ENCODE measurements around the gene MYH16. TPM values are rescaled to one million over a fixed set of nuclear protein-coding genes. Genes with fewer than 3 reads are reported as not detected.

The MYH16 gene
- total and polyA plus RNA-seq, 2 experiments from 2014 or later = not detected

DNA sequence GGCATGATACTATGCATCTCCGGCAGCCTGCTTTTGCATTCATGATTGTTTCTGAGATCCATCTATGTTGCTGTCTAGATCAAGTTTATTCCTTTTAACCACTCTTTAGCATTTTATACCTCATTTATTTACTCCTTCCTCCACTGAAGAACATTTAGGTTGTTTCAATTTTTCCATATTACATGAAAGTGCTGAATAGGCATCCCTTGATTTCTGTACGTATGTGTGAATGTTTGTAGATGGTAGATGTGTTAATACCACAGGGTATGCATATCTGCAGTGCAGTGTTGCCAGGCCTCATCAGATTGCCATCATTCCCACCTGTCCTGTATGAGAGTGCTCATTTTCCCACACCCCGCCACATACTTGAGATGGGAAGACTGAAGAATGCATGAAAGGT, 67.0 kb downstream of the MYH16 start:
- TF ChIP-seq ZNF331 (CRISPR knock-in tag; IDR thresholded peaks at IDR 0.05; ENCODE audit: low read depth) (no peak), CTCF (conservative IDR thresholded peaks at IDR 0.05; ENCODE audit: low read depth in 2 of 2) (no peak), CREB1 (CRISPR knock-in tag; IDR thresholded peaks at IDR 0.05; ENCODE audit: low read depth) (no peak), STAT1 (IDR thresholded peaks at IDR 0.05; ENCODE audit: unreplicated experiment) (no peak), ZNF114 (CRISPR knock-in tag; IDR thresholded peaks at IDR 0.05) (no peak), JUNB (IDR thresholded peaks at IDR 0.05; ENCODE audit: unreplicated experiment) (no peak)
- H3K4me3 Mint-ChIP-seq = no peak overlapping the region
- H3K27me3 Mint-ChIP-seq (ENCODE audit: insufficient read depth, low read depth, poor library complexity) = peaks cover 2% of the 10 kb centered on the region
- no peak for DNase-seq (ENCODE audit: low spot score)
- no peaks in the 10 kb centered on the region for H3K4me1 Mint-ChIP-seq
- Histone ChIP-seq H3K27me3 (ENCODE audit: insufficient read depth) (no peaks in the 10 kb centered on the region), H3K36me3 (ENCODE audit: insufficient read depth) (peaks cover 35% of the 10 kb centered on the region; the same call in 1 of the 2 replicates), H3K27ac (ENCODE audit: low read depth) (no peak overlapping the region), H2AFZ (no peak overlapping the region), H3K4me1 (ENCODE audit: insufficient read depth) (no peaks in the 10 kb centered on the region), H3K4me3 (no peak overlapping the region), H3F3A (replicated peaks; ENCODE audit: low read depth) (no peaks in the 10 kb centered on the region), H3K79me2 (replicated peaks; ENCODE audit: insufficient read depth) (no peaks in the 10 kb centered on the region), H3K9me2 (ENCODE audit: insufficient read depth) (no peaks in the 10 kb centered on the region), H4K20me1 (replicated peaks; ENCODE audit: insufficient read depth) (no peaks in the 10 kb centered on the region; the same call in none of the 2 replicates), H3K4me2 (no peak overlapping the region)
- no peak for ATAC-seq
- no peak overlapping the region for H3K27ac Mint-ChIP-seq
- no peaks in the 10 kb centered on the region for H3K9me3 Mint-ChIP-seq
- peaks cover 48% of the 10 kb centered on the region for H3K36me3 Mint-ChIP-seq (ENCODE audit: low read depth)

DNA sequence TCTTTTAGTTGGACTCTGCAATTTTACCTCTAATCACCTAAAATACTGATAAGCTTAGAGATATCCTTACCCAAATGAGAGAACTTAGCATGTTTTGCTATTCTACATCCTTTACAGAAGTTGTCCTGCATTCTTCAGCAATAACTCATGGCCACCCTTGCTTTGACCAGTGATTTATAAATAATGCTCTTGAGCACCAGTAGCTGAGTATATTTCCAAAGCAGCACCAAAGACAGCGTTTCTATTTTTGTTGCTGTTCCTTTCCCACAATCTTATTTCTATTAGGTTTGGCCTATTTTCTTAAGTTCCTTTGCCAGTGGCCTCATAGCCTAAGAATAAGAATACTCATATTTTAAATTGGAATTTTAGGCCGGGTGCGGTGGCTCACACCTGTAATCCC, 68.0 kb downstream of the MYH16 start:
- ATAC-seq (no peak), DNase-seq (ENCODE audit: low spot score) (no peak)
- Histone ChIP-seq H3K4me1 (ENCODE audit: insufficient read depth) (no peaks in the 10 kb centered on the region), H3K4me3 (no peak overlapping the region), H3K79me2 (replicated peaks; ENCODE audit: insufficient read depth) (no peaks in the 10 kb centered on the region), H3F3A (replicated peaks; ENCODE audit: low read depth) (no peaks in the 10 kb centered on the region), H3K9me2 (ENCODE audit: insufficient read depth) (no peaks in the 10 kb centered on the region), H3K4me2 (no peak overlapping the region), H4K20me1 (replicated peaks; ENCODE audit: insufficient read depth) (no peaks in the 10 kb centered on the region; the same call in 1 of the 2 replicates), H2AFZ (no peak overlapping the region), H3K36me3 (ENCODE audit: insufficient read depth) (peaks cover 35% of the 10 kb centered on the region; the same call in 1 of the 2 replicates), H3K27ac (ENCODE audit: low read depth) (no peak overlapping the region), H3K27me3 (ENCODE audit: insufficient read depth) (no peaks in the 10 kb centered on the region)
- H3K27me3 Mint-ChIP-seq (ENCODE audit: insufficient read depth, low read depth, poor library complexity) = peaks cover 2% of the 10 kb centered on the region
- no peak overlapping the region for H3K4me3 Mint-ChIP-seq
- peaks cover 43% of the 10 kb centered on the region; the same call in 2 of the 3 replicates for H3K36me3 Mint-ChIP-seq (ENCODE audit: low read depth)
- no peaks in the 10 kb centered on the region for H3K9me3 Mint-ChIP-seq
- no peak overlapping the region for H3K27ac Mint-ChIP-seq
- H3K4me1 Mint-ChIP-seq = no peaks in the 10 kb centered on the region
- TF ChIP-seq STAT1 (IDR thresholded peaks at IDR 0.05; ENCODE audit: unreplicated experiment) (no peak), CTCF (conservative IDR thresholded peaks at IDR 0.05; ENCODE audit: low read depth in 2 of 2) (no peak), CREB1 (CRISPR knock-in tag; IDR thresholded peaks at IDR 0.05; ENCODE audit: low read depth) (no peak), ETS1 (IDR thresholded peaks at IDR 0.05) (no peak), EZH2phosphoT487 (IDR thresholded peaks at IDR 0.05; ENCODE audit: unreplicated experiment) (no peak)
- TF ChIP-seq, protein P1, sequence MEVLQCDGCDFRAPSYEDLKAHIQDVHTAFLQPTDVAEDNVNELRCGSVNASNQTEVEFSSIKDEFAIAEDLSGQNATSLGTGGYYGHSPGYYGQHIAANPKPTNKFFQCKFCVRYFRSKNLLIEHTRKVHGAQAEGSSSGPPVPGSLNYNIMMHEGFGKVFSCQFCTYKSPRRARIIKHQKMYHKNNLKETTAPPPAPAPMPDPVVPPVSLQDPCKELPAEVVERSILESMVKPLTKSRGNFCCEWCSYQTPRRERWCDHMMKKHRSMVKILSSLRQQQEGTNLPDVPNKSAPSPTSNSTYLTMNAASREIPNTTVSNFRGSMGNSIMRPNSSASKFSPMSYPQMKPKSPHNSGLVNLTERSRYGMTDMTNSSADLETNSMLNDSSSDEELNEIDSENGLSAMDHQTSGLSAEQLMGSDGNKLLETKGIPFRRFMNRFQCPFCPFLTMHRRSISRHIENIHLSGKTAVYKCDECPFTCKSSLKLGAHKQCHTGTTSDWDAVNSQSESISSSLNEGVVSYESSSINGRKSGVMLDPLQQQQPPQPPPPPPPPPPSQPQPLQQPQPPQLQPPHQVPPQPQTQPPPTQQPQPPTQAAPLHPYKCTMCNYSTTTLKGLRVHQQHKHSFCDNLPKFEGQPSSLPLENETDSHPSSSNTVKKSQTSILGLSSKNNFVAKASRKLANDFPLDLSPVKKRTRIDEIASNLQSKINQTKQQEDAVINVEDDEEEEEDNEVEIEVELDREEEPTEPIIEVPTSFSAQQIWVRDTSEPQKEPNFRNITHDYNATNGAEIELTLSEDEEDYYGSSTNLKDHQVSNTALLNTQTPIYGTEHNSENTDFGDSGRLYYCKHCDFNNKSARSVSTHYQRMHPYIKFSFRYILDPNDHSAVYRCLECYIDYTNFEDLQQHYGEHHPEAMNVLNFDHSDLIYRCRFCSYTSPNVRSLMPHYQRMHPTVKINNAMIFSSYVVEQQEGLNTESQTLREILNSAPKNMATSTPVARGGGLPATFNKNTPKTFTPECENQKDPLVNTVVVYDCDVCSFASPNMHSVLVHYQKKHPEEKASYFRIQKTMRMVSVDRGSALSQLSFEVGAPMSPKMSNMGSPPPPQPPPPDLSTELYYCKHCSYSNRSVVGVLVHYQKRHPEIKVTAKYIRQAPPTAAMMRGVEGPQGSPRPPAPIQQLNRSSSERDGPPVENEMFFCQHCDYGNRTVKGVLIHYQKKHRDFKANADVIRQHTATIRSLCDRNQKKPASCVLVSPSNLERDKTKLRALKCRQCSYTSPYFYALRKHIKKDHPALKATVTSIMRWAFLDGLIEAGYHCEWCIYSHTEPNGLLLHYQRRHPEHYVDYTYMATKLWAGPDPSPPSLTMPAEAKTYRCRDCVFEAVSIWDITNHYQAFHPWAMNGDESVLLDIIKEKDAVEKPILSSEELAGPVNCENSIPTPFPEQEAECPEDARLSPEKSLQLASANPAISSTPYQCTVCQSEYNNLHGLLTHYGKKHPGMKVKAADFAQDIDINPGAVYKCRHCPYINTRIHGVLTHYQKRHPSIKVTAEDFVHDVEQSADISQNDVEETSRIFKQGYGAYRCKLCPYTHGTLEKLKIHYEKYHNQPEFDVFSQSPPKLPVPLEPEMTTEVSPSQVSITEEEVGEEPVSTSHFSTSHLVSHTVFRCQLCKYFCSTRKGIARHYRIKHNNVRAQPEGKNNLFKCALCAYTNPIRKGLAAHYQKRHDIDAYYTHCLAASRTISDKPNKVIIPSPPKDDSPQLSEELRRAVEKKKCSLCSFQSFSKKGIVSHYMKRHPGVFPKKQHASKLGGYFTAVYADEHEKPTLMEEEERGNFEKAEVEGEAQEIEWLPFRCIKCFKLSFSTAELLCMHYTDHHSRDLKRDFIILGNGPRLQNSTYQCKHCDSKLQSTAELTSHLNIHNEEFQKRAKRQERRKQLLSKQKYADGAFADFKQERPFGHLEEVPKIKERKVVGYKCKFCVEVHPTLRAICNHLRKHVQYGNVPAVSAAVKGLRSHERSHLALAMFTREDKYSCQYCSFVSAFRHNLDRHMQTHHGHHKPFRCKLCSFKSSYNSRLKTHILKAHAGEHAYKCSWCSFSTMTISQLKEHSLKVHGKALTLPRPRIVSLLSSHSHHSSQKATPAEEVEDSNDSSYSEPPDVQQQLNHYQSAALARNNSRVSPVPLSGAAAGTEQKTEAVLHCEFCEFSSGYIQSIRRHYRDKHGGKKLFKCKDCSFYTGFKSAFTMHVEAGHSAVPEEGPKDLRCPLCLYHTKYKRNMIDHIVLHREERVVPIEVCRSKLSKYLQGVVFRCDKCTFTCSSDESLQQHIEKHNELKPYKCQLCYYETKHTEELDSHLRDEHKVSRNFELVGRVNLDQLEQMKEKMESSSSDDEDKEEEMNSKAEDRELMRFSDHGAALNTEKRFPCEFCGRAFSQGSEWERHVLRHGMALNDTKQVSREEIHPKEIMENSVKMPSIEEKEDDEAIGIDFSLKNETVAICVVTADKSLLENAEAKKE (CRISPR knock-in tag; IDR thresholded peaks at IDR 0.05) = no peak
